Keratinocyte (primary cell): Measurements from ENCODE around the gene SMAD6. TPM values are rescaled to one million over a fixed set of nuclear protein-coding genes. Genes with fewer than 3 reads are reported as not detected.

Experiments
- DNase-seq: peaks from one replicate; pipeline ENCODE4 v3.0.0-alpha.2; 2011; ENCODE audit warnings: low read depth, missing footprints, low spot score
- FAIRE-seq: peaks from 2 replicates; lab custom pipeline; 2011; peaks lifted over from hg19 to GRCh38; lab: Jason Lieb, UNC
- H2AFZ ChIP-seq: 2 replicates; pipeline ENCODE4 v1.6.0; 2012; ENCODE audit warnings: low read length, control low read depth, inconsistent platforms; ENCODE audit not compliant: control insufficient read depth
- H3K27ac ChIP-seq: 2 replicates; pipeline ENCODE4 v1.5.1; 2011; ENCODE audit warnings: low read length; ENCODE audit not compliant: control insufficient read depth, insufficient read depth
- H3K27me3 ChIP-seq: 3 replicates; pipeline ENCODE4 v1.6.0; 2011; ENCODE audit warnings: low read length; ENCODE audit not compliant: control insufficient read depth, insufficient read depth; ENCODE audit errors: extremely low read depth
- H3K36me3 ChIP-seq, 2 experiments: 2 replicates in 1 of 2; 3 replicates in 1 of 2; pipeline ENCODE4 v1.5.1; 2011; ENCODE audit warnings: low read length in 2 of 2, mild to moderate bottlenecking in 1 of 2; ENCODE audit not compliant: control insufficient read depth in 2 of 2, insufficient read depth in 2 of 2; ENCODE audit errors: extremely low read depth in 1 of 2
- H3K4me1 ChIP-seq: 3 replicates; pipeline ENCODE4 v1.5.1; 2011; ENCODE audit warnings: low read length; ENCODE audit not compliant: control insufficient read depth, insufficient read depth; ENCODE audit errors: extremely low read depth
- H3K4me2 ChIP-seq: 3 replicates; pipeline ENCODE4 v1.6.0; 2011; ENCODE audit warnings: low read depth, low read length; ENCODE audit not compliant: control insufficient read depth, insufficient read depth; ENCODE audit errors: extremely low read depth
- H3K4me3 ChIP-seq, 3 experiments: fragments of 200-600 bp in 1 of 3; sonication (generic) in 1 of 3; 2 replicates in 2 of 3; 3 replicates in 1 of 3; pipeline ENCODE4 v1.5.1; 2011 to 2016; ENCODE audit warnings: low read length in 3 of 3, mild to moderate bottlenecking in 3 of 3, control low read depth in 2 of 3, inconsistent platforms in 1 of 3, low read depth in 1 of 3, mixed read lengths in 1 of 3, mixed run types in 1 of 3, moderate library complexity in 1 of 3; ENCODE audit not compliant: control insufficient read depth in 2 of 3, insufficient read depth in 2 of 3; ENCODE audit errors: extremely low read depth in 1 of 3
- H3K79me2 ChIP-seq: 2 replicates; pipeline ENCODE4 v1.6.0; 2012; ENCODE audit warnings: low read length; ENCODE audit not compliant: control insufficient read depth, insufficient read depth
- H3K9ac ChIP-seq: 3 replicates; pipeline ENCODE4 v1.6.0; 2011; ENCODE audit warnings: low read length; ENCODE audit not compliant: control insufficient read depth, insufficient read depth; ENCODE audit errors: extremely low read depth
- H3K9me1 ChIP-seq: 3 replicates; pipeline ENCODE4 v1.6.0; 2011; ENCODE audit warnings: low read length; ENCODE audit not compliant: control insufficient read depth, insufficient read depth; ENCODE audit errors: extremely low read depth
- H3K9me3 ChIP-seq: 2 replicates; pipeline ENCODE4 v1.5.1; 2012; ENCODE audit warnings: low read depth, low read length; ENCODE audit not compliant: control insufficient read depth
- H4K20me1 ChIP-seq: 3 replicates; pipeline ENCODE4 v1.6.0; 2011; ENCODE audit warnings: low read length; ENCODE audit not compliant: control insufficient read depth, insufficient read depth; ENCODE audit errors: extremely low read depth
- CTCF ChIP-seq, 3 experiments: IDR thresholded peaks in 1 of 3; conservative IDR thresholded peaks in 1 of 3; optimal IDR thresholded peaks in 1 of 3; 2 replicates in 2 of 3; 3 replicates in 1 of 3; pipeline versions ENCODE3 to v1.5.1; 2011; ENCODE audit warnings: low read length in 3 of 3, mild to moderate bottlenecking in 3 of 3, moderate library complexity in 2 of 3, control low read depth in 1 of 3, inconsistent platforms in 1 of 3; ENCODE audit not compliant: insufficient read depth in 2 of 3; ENCODE audit errors: extremely low read depth in 1 of 3
- EZH2 ChIP-seq: IDR thresholded peaks from one replicate; pipeline ENCODE4 v1.6.1; 2012; ENCODE audit warnings: inconsistent platforms, mild to moderate bottlenecking, low read length, moderate library complexity
- dilution Hi-C: fragments of 300-500 bp; cut with MboI; formaldehyde crosslinking; loops from one replicate; pipeline ENCODE4 v1.7.0; 2020; ENCODE audit warnings: low sequenced_read_pairs; ENCODE audit not compliant: extremely low pct_ligation_motif_present
- polyA plus RNA-seq, 5 experiments: library from polyadenylated mRNA; depleted of rRNA in 3 of 5; stranded (reverse) in 3 of 5; stranded (forward) in 1 of 5; unstranded in 1 of 5; fragments of >200 nt; gene quantifications; 1 replicate in 1 of 5; 2 replicates in 3 of 5; 3 replicates in 1 of 5; pipeline versions ENCODE4 v1.2.1 to v1.2.3, GENCODE V29; 2011 to 2012; ENCODE audit warnings: missing spikeins in 2 of 5, low read depth in 1 of 5, low replicate concordance in 1 of 5

SMAD6 gene
- polyA plus RNA-seq, 1 donor (not counting 4 experiments of a cell fraction or from before 2014, with no cell fraction given): 0.03 TPM

GRCh38 chr15:66720206-66721010 is 18.4 kb downstream of the SMAD6 start:
- Histone ChIP-seq H3K4me3 (no peak overlapping the region), H4K20me1 (no peaks in the 10 kb centered on the region), H3K27me3 (peaks cover 17% of the 10 kb centered on the region), H3K36me3 (no peaks in the 10 kb centered on the region), H3K9me3 (no peaks in the 10 kb centered on the region), H3K4me1 (no peaks in the 10 kb centered on the region), H3K9ac (no peak overlapping the region), H3K4me2 (no peak overlapping the region), H2AFZ (no peak overlapping the region), H3K79me2 (no peaks in the 10 kb centered on the region), H3K27ac (no peak overlapping the region), H3K9me1 (no peaks in the 10 kb centered on the region)
- dilution Hi-C loops: no loop called here
- FAIRE-seq (no peak), DNase-seq (no peak)
- TF ChIP-seq EZH2 (no peak), CTCF (optimal IDR thresholded peaks at IDR 0.05 in 1 of 3, IDR thresholded peaks at IDR 0.05 in 1 of 3, conservative IDR thresholded peaks at IDR 0.05 in 1 of 3; ENCODE audit: extremely low read depth in 1 of 3, insufficient read depth in 2 of 3, low read length in 3 of 3) (no peak)

DNA sequence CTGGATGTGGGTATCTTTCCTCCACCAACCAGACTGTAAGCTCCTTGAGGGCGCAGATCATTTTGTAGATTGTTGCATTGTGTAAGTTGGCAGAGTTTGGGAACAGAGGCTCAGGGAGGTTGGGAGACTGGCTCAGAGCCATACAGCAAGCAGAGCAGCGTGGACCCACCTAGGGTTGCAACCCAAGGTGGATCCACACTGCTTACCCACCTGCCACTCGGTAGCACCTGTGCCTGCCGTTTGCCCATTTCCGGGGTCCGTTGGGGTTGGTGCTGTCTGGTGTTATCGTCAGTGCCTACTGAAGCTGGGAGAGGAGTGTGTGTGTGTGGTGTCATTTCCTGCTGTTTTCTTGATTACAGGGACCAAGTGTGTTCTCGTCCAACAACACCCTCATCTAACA is 19.0 kb downstream of the SMAD6 start:
- Histone ChIP-seq H3K27me3 (peaks cover 24% of the 10 kb centered on the region), H3K36me3 (no peaks in the 10 kb centered on the region), H3K79me2 (no peaks in the 10 kb centered on the region), H3K27ac (no peak overlapping the region), H4K20me1 (no peaks in the 10 kb centered on the region), H3K4me3 (no peak overlapping the region), H3K9ac (no peak overlapping the region), H3K4me1 (no peaks in the 10 kb centered on the region), H2AFZ (no peak overlapping the region), H3K9me3 (no peaks in the 10 kb centered on the region), H3K9me1 (no peaks in the 10 kb centered on the region), H3K4me2 (no peak overlapping the region)
- dilution Hi-C loops: no loop called here
- no peak for FAIRE-seq
- no peak for DNase-seq
- TF ChIP-seq CTCF (optimal IDR thresholded peaks at IDR 0.05 in 1 of 3, IDR thresholded peaks at IDR 0.05 in 1 of 3, conservative IDR thresholded peaks at IDR 0.05 in 1 of 3; ENCODE audit: extremely low read depth in 1 of 3, insufficient read depth in 2 of 3, low read length in 3 of 3) (no peak), EZH2 (no peak)
